Testis (tissue), 3 donors: ENCODE measurements around the gene AUTS2. TPM values are rescaled to one million over a fixed set of nuclear protein-coding genes. Genes with fewer than 3 reads are reported as not detected.

Experiments used
- DNase-seq: peaks from one replicate; pipeline ENCODE4 v3.0.0-alpha.2; 2019
- H3K27ac ChIP-seq, 2 donors: fragments of 200-600 bp; sonication (generic); one replicate each; pipeline ENCODE4 v1.5.1; 2019
- H3K27me3 ChIP-seq: fragments of 200-600 bp; sonication (generic); one replicate; pipeline ENCODE4 v1.5.1; 2019
- H3K36me3 ChIP-seq: fragments of 200-600 bp; sonication (generic); one replicate; pipeline ENCODE4 v1.5.1; 2017; ENCODE audit warnings: low read depth; ENCODE audit errors: missing control alignments
- H3K4me1 ChIP-seq: fragments of 200-600 bp; sonication (generic); one replicate; pipeline ENCODE4 v1.5.1; 2019
- H3K4me3 ChIP-seq, 2 donors: fragments of 200-600 bp; sonication (generic); one replicate each; pipeline ENCODE4 v1.5.1; 2017 to 2019
- H3K9me3 ChIP-seq: fragments of 200-600 bp; sonication (generic); one replicate; pipeline ENCODE4 v1.5.1; 2017
- CTCF ChIP-seq, 3 experiments: fragments of 450-650 bp in 2 of 3; fragments of 200-600 bp in 1 of 3; sonication (generic) in 1 of 3; IDR thresholded peaks; one replicate each; pipeline ENCODE4 v1.5.1; 2016 to 2019; ENCODE audit warnings: antibody characterized with exemption in 3 of 3, mild to moderate bottlenecking in 2 of 3, moderate library complexity in 1 of 3
- POLR2A ChIP-seq: fragments of 450-650 bp; IDR thresholded peaks from one replicate; pipeline ENCODE4 v1.6.1; 2017; ENCODE audit warnings: antibody characterized with exemption, mild to moderate bottlenecking, moderate library complexity
- WGBS, 2 donors: methylation state at CpG; one replicate each; pipeline ENCODE4 v1.1.5; 2018; 5-methylcytosine and 5-hydroxymethylcytosine counted together
- intact Hi-C: fragments of 100-400 bp; cut with DNase I; formaldehyde crosslinking; loops from one replicate; pipeline ENCODE4 v1.15.1; 2023; ENCODE audit warnings: low total_unique reads
- polyA plus RNA-seq: library from polyadenylated mRNA; stranded (reverse); fragments of 350-450 nt; fragmentation: Illumina TruSeq; extraction: RNeasy Lipid Tissue Mini Kit (QIAGEN cat#74804); gene quantifications from one replicate; pipeline ENCODE4 v1.2.3, GENCODE V29; 2014; ENCODE audit warnings: low read depth, low replicate concordance; ENCODE audit not compliant: insufficient read depth
- total RNA-seq, 2 donors: library from RNA; depleted of rRNA; stranded (reverse); fragments of >200 nt; gene quantifications; one replicate each; pipeline ENCODE4 v1.2.3, GENCODE V29; 2016

AUTS2 gene
- total and polyA plus RNA-seq, 3 donors from 2014 or later = 21.3 to 75.5 (median 56.1) TPM

GRCh38 chr7:70392256-70392876 lies 794.1 kb downstream of the AUTS2 start:
- TF ChIP-seq POLR2A = no peak
- no peak for DNase-seq
- 77 to 80% methylated on average over 5 of the region's 5 CpGs for WGBS, 2 donors

GRCh38 chr7:70392877-70393435 lies 794.7 kb downstream of the AUTS2 start:
- no peak for TF ChIP-seq POLR2A
- TF ChIP-seq CTCF (IDR thresholded peaks at IDR 0.05) = no peak
- intact Hi-C loops = no loop called here
- no peaks in the 10 kb centered on the region for H3K4me1 ChIP-seq
- no peak overlapping the region for H3K4me3 ChIP-seq
- WGBS, 2 donors = 88% methylated on average over 7 of the region's 7 CpGs
- H3K27me3 ChIP-seq = no peaks in the 10 kb centered on the region
- H3K27ac ChIP-seq = no peak overlapping the region
- no peak for DNase-seq
- H3K9me3 ChIP-seq = no peaks in the 10 kb centered on the region
- no peaks in the 10 kb centered on the region for H3K36me3 ChIP-seq

More at GRCh38 chr7:70392256-70392876, 794.1 kb downstream of the AUTS2 start:
- H3K27ac ChIP-seq = no peak overlapping the region
- no peaks in the 10 kb centered on the region for H3K9me3 ChIP-seq
- no peaks in the 10 kb centered on the region for H3K27me3 ChIP-seq
- H3K36me3 ChIP-seq = no peaks in the 10 kb centered on the region
- no peak overlapping the region for H3K4me3 ChIP-seq
- H3K4me1 ChIP-seq = no peaks in the 10 kb centered on the region
- intact Hi-C loops = no loop called here

- Histone ChIP-seq H3K9me3 (no peaks in the 10 kb centered on the region), H3K36me3 (no peaks in the 10 kb centered on the region), H3K4me1 (no peaks in the 10 kb centered on the region), H3K4me3 (no peak overlapping the region), H3K27me3 (no peaks in the 10 kb centered on the region), H3K27ac (no peak overlapping the region)
- DNase-seq = no peak
- intact Hi-C loops = no loop called here
- TF ChIP-seq POLR2A (no peak), CTCF (IDR thresholded peaks at IDR 0.05) (no peak)
Measured at GRCh38 chr7:70393956-70394355, 795.7 kb downstream of the AUTS2 start.

- DNase-seq = no peak
Measured at GRCh38 chr7:70400829-70401380, 802.6 kb downstream of the AUTS2 start.

GRCh38 chr7:70402069-70402468 lies 803.8 kb downstream of the AUTS2 start:
- no peaks in the 10 kb centered on the region for H3K4me1 ChIP-seq
- 89 to 94% methylated on average over 3 of the region's 3 CpGs for WGBS, 2 donors
- DNase-seq = no peak

More at GRCh38 chr7:70400829-70401380, 802.6 kb downstream of the AUTS2 start:
- Histone ChIP-seq H3K27ac (no peak overlapping the region), H3K4me3 (no peak overlapping the region), H3K27me3 (no peaks in the 10 kb centered on the region), H3K9me3 (no peaks in the 10 kb centered on the region), H3K4me1 (no peaks in the 10 kb centered on the region), H3K36me3 (no peaks in the 10 kb centered on the region)
- WGBS, 2 donors = 92% methylated on average over 4 of the region's 4 CpGs
- TF ChIP-seq CTCF (IDR thresholded peaks at IDR 0.05) (no peak), POLR2A (no peak)
- intact Hi-C loops = no loop called here

More at GRCh38 chr7:70402069-70402468, 803.8 kb downstream of the AUTS2 start:
- intact Hi-C loops = no loop called here
- Histone ChIP-seq H3K4me3 (no peak overlapping the region), H3K9me3 (no peaks in the 10 kb centered on the region), H3K27me3 (no peaks in the 10 kb centered on the region), H3K36me3 (no peaks in the 10 kb centered on the region), H3K27ac (no peak overlapping the region)
- TF ChIP-seq POLR2A = no peak
- no peak for TF ChIP-seq CTCF (IDR thresholded peaks at IDR 0.05)
